Ectodermal cell (in vitro differentiated cells): Measurements from ENCODE around the gene ZNF462.

ENCODE experiments used
- H3K27ac ChIP-seq: 2 replicates; pipeline ENCODE4 v1.7.0; 2013; ENCODE audit warnings: mild to moderate bottlenecking, low read depth, low read length; ENCODE audit not compliant: insufficient read depth, poor library complexity, severe bottlenecking
- H3K27me3 ChIP-seq: 2 replicates; pipeline ENCODE4 v1.7.0; 2013; ENCODE audit warnings: mild to moderate bottlenecking, low read length; ENCODE audit not compliant: insufficient read depth, control insufficient read depth, poor library complexity, severe bottlenecking
- H3K36me3 ChIP-seq: one replicate; pipeline ENCODE4 v1.7.0; 2013; ENCODE audit warnings: low read length; ENCODE audit not compliant: control insufficient read depth, insufficient read depth
- H3K4me1 ChIP-seq: one replicate; pipeline ENCODE4 v1.7.0; 2013; ENCODE audit warnings: low read length; ENCODE audit not compliant: control insufficient read depth, insufficient read depth
- H3K4me3 ChIP-seq: 2 replicates; pipeline ENCODE4 v1.7.0; 2013; ENCODE audit warnings: low read depth, low read length, control low read depth; ENCODE audit not compliant: insufficient read depth
- H3K9me3 ChIP-seq: 2 replicates; pipeline ENCODE4 v1.7.0; 2013; ENCODE audit warnings: mild to moderate bottlenecking, low read length, moderate library complexity; ENCODE audit not compliant: control insufficient read depth
- WGBS, 2 experiments: methylation state at CpG; one replicate each; pipeline ENCODE4 v1.1.7; 2013; ENCODE audit warnings: missing lambda C conversion rate in 2 of 2; 5-methylcytosine and 5-hydroxymethylcytosine counted together

ZNF462 gene

DNA sequence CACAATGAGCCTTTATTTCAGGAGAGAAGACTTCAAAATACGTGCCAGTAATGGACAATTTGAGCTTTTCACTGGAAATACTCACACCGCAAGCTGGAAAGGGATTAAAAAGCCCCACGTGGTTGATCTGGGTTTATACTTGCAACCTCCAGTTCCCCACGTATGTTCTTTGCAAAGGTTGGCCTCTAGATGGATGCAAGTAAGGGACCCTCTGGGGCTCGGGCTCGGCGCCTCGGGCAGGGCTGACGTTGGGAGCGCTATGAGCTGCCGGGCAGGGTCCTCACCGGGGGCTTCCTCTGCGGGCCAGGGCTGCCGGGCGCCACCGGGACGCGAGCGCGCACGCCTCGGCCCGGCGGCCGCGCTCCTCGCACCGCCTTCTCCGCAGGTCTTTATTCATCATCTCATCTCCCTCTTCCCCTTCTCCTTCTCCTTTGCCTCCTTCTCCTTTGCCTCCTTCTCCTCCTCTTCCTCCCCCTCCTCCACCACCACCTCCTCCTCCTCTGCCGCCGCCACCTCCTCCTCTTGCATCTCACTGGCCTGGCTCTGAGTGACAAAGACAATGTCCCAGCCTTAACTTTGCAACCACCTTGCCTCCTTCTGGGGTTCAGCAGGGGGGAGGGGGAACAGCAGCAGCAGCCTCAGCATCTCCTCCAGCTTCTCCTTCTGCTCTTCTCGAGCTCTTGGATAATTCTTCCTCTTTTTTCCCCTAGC is 701 bp upstream of the ZNF462 start:
- no peaks in the 10 kb centered on the region for H3K9me3 ChIP-seq
- H3K4me1 ChIP-seq = peaks cover 28% of the 10 kb centered on the region
- H3K27ac ChIP-seq = peak overlapping the region; percentile 89
- H3K36me3 ChIP-seq = no peaks in the 10 kb centered on the region
- 0% methylated on average over 32 of the region's 32 CpGs for WGBS, 2 experiments
- peak overlapping the region; percentile 82 for H3K4me3 ChIP-seq
- no peaks in the 10 kb centered on the region for H3K27me3 ChIP-seq

DNA sequence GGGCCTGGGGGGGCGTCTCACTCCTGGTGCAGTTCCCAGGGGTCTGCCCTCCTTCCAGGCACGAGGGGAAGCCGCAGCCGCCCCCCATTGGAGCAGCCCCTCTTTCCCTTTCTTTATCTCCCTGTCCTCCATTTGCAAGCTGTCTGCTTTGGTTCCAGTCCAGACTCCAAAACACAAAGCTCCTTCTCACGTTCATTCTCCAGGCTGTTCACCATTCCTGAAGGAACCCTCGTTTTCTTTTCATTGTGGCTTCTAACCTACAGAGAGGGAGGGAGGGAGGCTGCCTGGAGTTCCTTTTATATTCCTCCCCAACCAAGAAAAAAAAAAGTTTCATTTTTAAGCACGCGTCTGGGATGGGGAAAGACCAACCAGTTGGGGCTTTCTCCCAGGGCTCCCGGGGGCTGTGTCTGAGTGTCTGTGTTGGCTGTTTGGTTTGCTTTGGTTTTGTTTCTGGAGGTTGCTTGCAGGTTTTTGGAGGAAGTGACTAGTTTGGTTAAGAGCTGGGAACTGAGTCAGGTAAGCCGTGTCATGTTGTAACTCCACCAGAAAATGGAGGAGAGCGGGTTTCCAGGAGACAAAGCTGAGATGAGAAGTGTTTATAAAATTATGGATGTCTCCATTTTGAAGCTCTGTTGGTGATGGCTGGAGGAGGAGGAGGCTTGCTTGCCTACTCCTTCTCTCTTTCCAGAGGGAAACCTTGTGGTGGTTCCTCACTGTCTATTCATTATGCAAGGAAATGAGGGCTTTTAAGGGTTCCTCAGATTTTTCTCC is 1.6 kb downstream of the ZNF462 start:
- Histone ChIP-seq H3K27ac (peak overlapping the region; percentile 89), H3K27me3 (no peaks in the 10 kb centered on the region), H3K4me1 (peaks cover 35% of the 10 kb centered on the region), H3K36me3 (peaks cover 6% of the 10 kb centered on the region), H3K4me3 (peak overlapping the region; percentile 82), H3K9me3 (no peaks in the 10 kb centered on the region)
- 6 to 8% methylated on average over 11 of the region's 11 CpGs for WGBS, 2 experiments

DNA sequence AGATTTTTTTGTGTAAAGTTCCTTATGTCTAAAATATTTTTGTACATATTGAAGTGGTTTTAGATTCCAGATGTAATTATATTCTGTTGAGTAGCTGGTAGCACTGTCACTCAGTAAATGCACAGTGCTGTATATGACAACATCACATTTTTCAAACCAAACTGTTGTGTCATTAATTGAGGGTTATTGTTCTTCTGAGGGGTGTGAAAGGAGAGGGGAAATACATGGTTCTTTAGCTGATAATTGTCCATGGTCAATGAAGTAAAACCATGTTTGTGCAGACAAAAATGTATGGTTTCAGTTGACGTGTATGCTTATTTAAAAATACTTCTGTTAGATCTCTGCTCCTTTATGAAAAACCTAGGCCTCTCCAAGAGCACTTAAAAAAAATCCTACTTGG is 3.3 kb downstream of the ZNF462 start:
- Histone ChIP-seq H3K4me1 (peaks cover 47% of the 10 kb centered on the region), H3K27ac (no peak overlapping the region), H3K9me3 (no peaks in the 10 kb centered on the region), H3K36me3 (peaks cover 6% of the 10 kb centered on the region), H3K4me3 (peak overlapping the region; percentile 82), H3K27me3 (no peaks in the 10 kb centered on the region)
- 86% methylated on average over 1 of the region's 1 CpG; no CpG with 5 or more reads in 1 of the 2 experiments for WGBS, 2 experiments

DNA sequence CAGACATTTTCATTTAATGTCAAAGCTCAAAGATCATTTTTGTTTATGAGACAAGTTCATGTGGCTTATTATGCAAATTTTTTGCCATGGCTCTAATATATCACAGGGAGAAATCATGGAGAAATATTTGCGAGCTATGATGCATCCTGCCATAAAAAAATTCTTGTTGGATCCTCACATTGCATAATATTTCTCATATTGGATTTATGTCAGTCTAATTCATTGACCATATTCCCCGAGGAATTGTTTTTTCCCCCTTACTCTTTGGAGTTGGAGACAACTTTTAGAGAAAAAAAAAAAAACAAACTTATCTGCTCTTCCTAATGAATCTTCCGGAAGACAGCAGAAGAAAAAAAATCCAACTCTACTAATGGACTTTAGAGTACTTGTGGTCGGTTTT is 4.3 kb downstream of the ZNF462 start:
- peaks cover 47% of the 10 kb centered on the region for H3K4me1 ChIP-seq
- H3K36me3 ChIP-seq = peaks cover 6% of the 10 kb centered on the region
- WGBS, 2 experiments = 100% methylated on average over 2 to 4 of the region's 4 CpGs
- H3K4me3 ChIP-seq = no peak overlapping the region
- no peaks in the 10 kb centered on the region for H3K9me3 ChIP-seq
- no peak overlapping the region for H3K27ac ChIP-seq
- no peaks in the 10 kb centered on the region for H3K27me3 ChIP-seq

DNA sequence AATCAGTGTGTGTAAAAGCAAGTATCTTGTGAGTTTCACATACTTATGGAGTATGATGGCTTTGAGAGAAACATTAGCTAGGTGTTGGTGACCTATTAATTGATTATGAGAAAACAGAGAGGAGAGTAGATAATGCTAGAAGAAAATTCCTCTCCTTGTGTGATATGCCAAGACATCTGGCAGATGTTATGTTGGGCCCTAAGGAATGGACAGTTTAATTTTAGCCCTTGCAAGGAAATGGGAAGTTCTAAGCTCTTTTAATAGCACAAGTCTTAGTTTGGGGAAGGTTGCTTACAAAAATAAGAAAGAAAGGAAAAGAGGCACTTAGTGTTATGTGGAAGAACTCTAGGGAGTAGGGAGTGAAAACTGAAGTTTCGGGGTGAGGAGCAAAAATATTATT is 5.1 kb downstream of the ZNF462 start:
- H3K4me3 ChIP-seq = no peak overlapping the region
- no peaks in the 10 kb centered on the region for H3K27me3 ChIP-seq
- H3K27ac ChIP-seq = no peak overlapping the region
- no CpG with 5 or more reads among the region's 1 CpG for WGBS, 2 experiments
- no peaks in the 10 kb centered on the region for H3K9me3 ChIP-seq
- H3K4me1 ChIP-seq = peaks cover 47% of the 10 kb centered on the region
- peaks cover 6% of the 10 kb centered on the region for H3K36me3 ChIP-seq

DNA sequence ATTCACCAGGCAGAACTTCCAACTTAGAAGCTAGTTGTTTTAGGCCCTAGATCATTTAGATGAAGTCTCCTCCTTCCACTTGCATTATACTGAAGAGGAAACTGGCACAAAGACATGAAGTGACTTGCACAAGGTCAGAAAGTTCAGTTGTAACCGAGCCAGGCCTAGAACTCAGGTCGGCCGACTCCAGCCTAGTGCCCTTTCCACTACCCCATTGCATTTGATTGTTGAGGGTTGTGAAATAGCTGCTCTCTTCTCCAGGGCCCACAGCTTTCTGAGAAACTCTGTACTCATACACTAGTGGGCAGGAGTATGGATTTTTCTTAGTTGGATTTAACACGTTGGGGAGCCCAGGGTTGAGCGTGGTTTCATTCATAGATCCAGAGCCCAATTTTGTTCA is 5.6 kb downstream of the ZNF462 start:
- H3K4me1 ChIP-seq = peaks cover 50% of the 10 kb centered on the region

DNA sequence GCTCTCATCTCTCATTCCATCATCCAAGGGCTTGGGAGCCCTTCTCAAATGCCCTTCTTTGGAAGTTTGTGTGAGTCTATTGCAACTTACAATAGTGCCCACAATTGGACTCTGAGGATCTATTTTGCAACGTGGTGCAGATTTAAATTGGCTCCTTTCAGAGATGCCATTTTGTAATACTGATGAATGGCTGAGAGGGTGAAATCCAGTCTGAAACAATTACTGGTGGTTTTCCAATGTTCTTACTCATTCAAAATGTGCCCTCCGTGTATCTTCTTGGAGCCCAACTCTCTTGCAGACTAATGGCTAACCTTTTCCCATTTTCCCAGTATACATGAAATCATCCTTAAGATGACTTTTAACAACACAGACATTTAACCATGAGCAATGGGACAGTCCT is 6.1 kb downstream of the ZNF462 start:
- H3K9me3 ChIP-seq = no peaks in the 10 kb centered on the region
- H3K36me3 ChIP-seq = peaks cover 6% of the 10 kb centered on the region
- WGBS, 2 experiments = 75 to 93% methylated on average over 2 of the region's 2 CpGs
- no peak overlapping the region for H3K4me3 ChIP-seq
- no peaks in the 10 kb centered on the region for H3K27me3 ChIP-seq
- H3K4me1 ChIP-seq = peaks cover 54% of the 10 kb centered on the region
- no peak overlapping the region for H3K27ac ChIP-seq

More for the DNA sequence above, 5.6 kb downstream of the ZNF462 start:
- 90 to 93% methylated on average over 5 of the region's 5 CpGs for WGBS, 2 experiments
- no peaks in the 10 kb centered on the region for H3K9me3 ChIP-seq
- peaks cover 6% of the 10 kb centered on the region for H3K36me3 ChIP-seq
- no peaks in the 10 kb centered on the region for H3K27me3 ChIP-seq
- no peak overlapping the region for H3K4me3 ChIP-seq
- H3K27ac ChIP-seq = no peak overlapping the region

DNA sequence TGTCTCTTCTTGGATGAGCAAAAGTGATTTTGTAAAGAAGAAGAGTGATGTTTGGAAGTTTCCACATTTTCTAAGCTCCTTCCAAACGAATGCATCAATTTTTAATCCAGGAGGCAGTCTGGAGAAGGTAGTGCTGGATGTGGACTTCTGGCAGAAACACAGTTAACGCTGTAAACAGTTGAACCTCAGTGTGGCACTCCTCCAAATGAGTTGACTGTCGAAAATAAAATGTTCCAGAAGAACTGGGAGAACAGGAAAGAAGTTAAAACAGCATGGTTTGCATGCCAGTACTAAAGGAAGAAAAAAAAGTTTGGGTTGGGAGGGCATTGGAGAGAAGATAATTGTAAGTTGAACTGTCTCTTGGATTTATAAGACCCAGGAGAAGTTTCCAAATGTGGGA is 6.5 kb downstream of the ZNF462 start:
- Histone ChIP-seq H3K4me1 (peaks cover 57% of the 10 kb centered on the region), H3K36me3 (peaks cover 6% of the 10 kb centered on the region), H3K4me3 (no peak overlapping the region), H3K27ac (no peak overlapping the region), H3K27me3 (no peaks in the 10 kb centered on the region), H3K9me3 (no peaks in the 10 kb centered on the region)
- WGBS, 2 experiments = 91 to 95% methylated on average over 3 of the region's 3 CpGs

DNA sequence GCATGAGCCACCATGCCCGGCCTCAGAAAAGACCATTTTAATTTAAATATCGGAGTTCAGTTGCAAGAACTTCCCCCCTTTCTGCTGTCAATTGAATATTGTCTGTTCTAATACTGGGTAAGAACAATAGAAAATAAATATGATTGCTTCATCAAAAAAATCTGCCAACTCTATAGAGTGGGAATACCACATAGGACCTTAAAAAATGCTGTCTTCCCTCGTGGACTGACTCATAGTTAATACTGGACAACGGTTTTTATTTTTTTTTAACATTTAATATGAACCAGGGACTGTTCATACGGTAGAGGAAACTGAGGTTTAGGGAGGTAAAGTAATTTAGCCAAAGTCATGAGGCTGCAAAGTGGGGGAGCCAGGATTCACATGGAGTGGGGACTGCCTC is 9.7 kb downstream of the ZNF462 start:
- peaks cover 45% of the 10 kb centered on the region for H3K4me1 ChIP-seq
- WGBS, 2 experiments = 93% methylated on average over 4 to 5 of the region's 5 CpGs
- no peak overlapping the region for H3K27ac ChIP-seq
- no peaks in the 10 kb centered on the region for H3K9me3 ChIP-seq
- peaks cover 6% of the 10 kb centered on the region for H3K36me3 ChIP-seq
- no peak overlapping the region for H3K4me3 ChIP-seq
- no peaks in the 10 kb centered on the region for H3K27me3 ChIP-seq

DNA sequence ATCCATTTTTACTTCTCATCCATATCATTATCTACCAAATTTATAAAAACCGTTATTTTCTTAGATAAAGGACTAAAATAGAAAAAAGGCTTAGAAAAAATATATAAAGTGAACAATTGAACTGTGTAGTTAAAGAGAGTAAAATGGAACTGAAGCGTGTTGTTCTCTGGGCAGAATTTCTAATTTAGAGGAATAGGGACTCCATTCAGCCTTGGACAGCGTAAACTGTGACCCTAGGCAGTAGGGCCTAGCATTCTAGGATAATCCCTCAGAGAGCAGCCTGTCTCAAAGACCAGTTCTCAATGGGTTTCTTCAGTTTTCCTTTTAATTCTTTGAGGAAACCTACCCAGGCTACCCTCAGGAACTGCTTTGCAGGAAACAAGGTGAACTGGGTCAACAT is 11.1 kb downstream of the ZNF462 start:
- no peaks in the 10 kb centered on the region for H3K27me3 ChIP-seq
- WGBS, 2 experiments = 89 to 93% methylated on average over 2 to 3 of the region's 3 CpGs
- no peak overlapping the region for H3K4me3 ChIP-seq
- no peak overlapping the region for H3K27ac ChIP-seq
- H3K36me3 ChIP-seq = no peaks in the 10 kb centered on the region
- H3K4me1 ChIP-seq = peaks cover 47% of the 10 kb centered on the region
- no peaks in the 10 kb centered on the region for H3K9me3 ChIP-seq
